Endothelial cell (in vitro differentiated cells): ENCODE measurements around the gene MYL6. TPM values are rescaled to one million over a fixed set of nuclear protein-coding genes. Genes with fewer than 3 reads are reported as not detected.
A peak's percentile ranks its signal among the peaks of the same experiment; 100 is the strongest.
"Not testable (repeated sequence)": the region's sequence is repeated elsewhere in the genome, so short reads cannot be mapped to it uniquely, and the experiment has no call there.

Source experiments
- DNase-seq: peaks from one replicate; pipeline ENCODE4 v3.0.0; 2021; ENCODE audit warnings: low spot score
- H3K27ac Mint-ChIP-seq: one replicate; pipeline ENCODE4 v1.8.0; 2021; ENCODE audit warnings: mixed read lengths, inconsistent platforms; ENCODE audit not compliant: unreplicated experiment
- H3K27me3 Mint-ChIP-seq: one replicate; pipeline ENCODE4 v1.8.0; 2021; ENCODE audit warnings: mild to moderate bottlenecking, moderate library complexity, mixed read lengths, inconsistent platforms; ENCODE audit not compliant: unreplicated experiment
- H3K36me3 Mint-ChIP-seq: one replicate; pipeline ENCODE4 v1.8.0; 2021; ENCODE audit warnings: mild to moderate bottlenecking, low read depth, mixed read lengths, inconsistent platforms; ENCODE audit not compliant: unreplicated experiment
- H3K4me1 Mint-ChIP-seq: one replicate; pipeline ENCODE4 v1.8.0; 2021; ENCODE audit warnings: mild to moderate bottlenecking, mixed read lengths, inconsistent platforms; ENCODE audit not compliant: unreplicated experiment
- H3K4me3 Mint-ChIP-seq: one replicate; pipeline ENCODE4 v1.8.0; 2021; ENCODE audit warnings: mild to moderate bottlenecking, mixed read lengths, inconsistent platforms; ENCODE audit not compliant: unreplicated experiment
- H3K9me3 Mint-ChIP-seq: one replicate; pipeline ENCODE4 v1.8.0; 2021; ENCODE audit warnings: mixed read lengths, inconsistent platforms; ENCODE audit not compliant: unreplicated experiment
- total RNA-seq: library from RNA; stranded (reverse); fragmentation: NEBNext Ultra II Directional; extraction: Animal tissue kit (Norgen Biotek cat#: 25700); gene quantifications from one replicate; pipeline ENCODE4 v1.2.1, GENCODE V29; 2021; ENCODE audit not compliant: unreplicated experiment
- TF ChIP-seq, protein P1 (sequence below): fragments of 200-600 bp; sonication (generic); IDR thresholded peaks from one replicate; pipeline ENCODE4 v1.5.0; 2021; ENCODE audit warnings: antibody characterized with exemption; ENCODE audit not compliant: unreplicated experiment

The MYL6 gene
- total RNA-seq, 1 donor from 2014 or later: 2,481 TPM

DNA sequence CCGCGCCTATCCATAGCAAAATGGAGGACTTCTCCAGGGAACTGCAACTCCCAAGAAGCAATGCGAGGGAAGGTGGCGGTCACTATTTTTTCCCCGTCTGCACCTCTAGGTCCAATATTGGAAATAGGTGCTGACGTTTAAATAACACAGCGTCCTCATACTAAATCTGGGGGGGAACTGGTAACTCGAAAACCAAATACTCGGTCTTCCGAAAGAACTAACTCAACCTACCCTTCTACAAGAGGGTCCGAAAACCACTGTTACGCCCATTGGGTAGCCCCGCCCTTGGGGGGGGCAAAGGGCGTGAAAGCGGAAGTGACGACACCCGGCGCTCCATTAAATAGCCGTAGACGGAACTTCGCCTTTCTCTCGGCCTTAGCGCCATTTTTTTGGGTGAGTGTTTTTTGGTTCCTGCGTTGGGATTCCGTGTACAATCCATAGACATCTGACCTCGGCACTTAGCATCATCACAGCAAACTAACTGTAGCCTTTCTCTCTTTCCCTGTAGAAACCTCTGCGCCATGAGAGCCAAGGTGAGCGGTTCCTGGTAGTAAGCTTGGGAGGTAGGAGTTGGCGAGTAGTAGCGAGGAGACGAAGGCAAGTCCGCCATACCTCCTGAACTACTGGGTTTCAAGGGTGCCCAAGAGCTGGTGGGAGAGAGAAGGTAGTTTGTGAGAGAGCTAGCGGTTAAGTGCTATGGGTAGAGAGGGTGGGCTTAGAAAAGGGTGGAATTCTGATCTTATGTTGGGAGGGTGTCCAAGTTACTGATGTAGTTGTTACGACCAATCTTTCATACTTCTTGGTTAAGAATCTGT, 41.7 kb upstream of the MYL6 start, which contains the start of gene RPL41:
Gene RPL41, plus strand, starts transcription at position 367 of the 815 bp plus-strand sequence.
- TF ChIP-seq, protein P1, sequence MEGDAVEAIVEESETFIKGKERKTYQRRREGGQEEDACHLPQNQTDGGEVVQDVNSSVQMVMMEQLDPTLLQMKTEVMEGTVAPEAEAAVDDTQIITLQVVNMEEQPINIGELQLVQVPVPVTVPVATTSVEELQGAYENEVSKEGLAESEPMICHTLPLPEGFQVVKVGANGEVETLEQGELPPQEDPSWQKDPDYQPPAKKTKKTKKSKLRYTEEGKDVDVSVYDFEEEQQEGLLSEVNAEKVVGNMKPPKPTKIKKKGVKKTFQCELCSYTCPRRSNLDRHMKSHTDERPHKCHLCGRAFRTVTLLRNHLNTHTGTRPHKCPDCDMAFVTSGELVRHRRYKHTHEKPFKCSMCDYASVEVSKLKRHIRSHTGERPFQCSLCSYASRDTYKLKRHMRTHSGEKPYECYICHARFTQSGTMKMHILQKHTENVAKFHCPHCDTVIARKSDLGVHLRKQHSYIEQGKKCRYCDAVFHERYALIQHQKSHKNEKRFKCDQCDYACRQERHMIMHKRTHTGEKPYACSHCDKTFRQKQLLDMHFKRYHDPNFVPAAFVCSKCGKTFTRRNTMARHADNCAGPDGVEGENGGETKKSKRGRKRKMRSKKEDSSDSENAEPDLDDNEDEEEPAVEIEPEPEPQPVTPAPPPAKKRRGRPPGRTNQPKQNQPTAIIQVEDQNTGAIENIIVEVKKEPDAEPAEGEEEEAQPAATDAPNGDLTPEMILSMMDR: no peak
- peaks cover 60% of the 10 kb centered on the region for H3K36me3 Mint-ChIP-seq
- H3K9me3 Mint-ChIP-seq: no peaks in the 10 kb centered on the region
- H3K27ac Mint-ChIP-seq: peak within 1 kb of the TSS; percentile 100
- H3K4me3 Mint-ChIP-seq: peak within 1 kb of the TSS; percentile 99
- H3K4me1 Mint-ChIP-seq: peaks cover 36% of the 10 kb centered on the region
- peak; percentile 90 for DNase-seq
- peaks cover 25% of the 10 kb centered on the region for H3K27me3 Mint-ChIP-seq

DNA sequence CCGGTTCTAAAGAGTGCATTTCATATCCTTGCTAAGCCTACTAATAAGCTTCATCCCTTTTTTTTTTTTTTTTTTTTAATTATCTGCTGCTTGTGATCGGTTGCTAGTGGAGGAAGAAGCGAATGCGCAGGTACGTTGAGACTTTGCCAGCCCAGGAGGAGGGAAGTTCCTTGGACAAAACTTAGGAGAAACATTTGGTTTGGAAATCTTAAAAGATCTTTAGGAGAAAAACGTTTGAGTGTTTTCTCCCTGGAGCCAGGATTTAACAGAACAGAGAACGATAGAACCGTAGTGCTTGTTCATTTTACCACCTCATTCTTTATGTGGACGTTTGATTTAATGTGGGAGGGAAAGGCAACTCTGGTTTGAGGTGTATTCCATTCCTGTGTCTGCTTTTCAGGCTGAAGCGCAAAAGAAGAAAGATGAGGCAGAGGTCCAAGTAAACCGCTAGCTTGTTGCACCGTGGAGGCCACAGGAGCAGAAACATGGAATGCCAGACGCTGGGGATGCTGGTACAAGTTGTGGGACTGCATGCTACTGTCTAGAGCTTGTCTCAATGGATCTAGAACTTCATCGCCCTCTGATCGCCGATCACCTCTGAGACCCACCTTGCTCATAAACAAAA, 41.0 kb upstream of the MYL6 start:
- Mint-ChIP-seq H3K36me3 (peaks cover 60% of the 10 kb centered on the region), H3K27ac (peak overlapping the region; percentile 100), H3K4me1 (peaks cover 37% of the 10 kb centered on the region), H3K27me3 (peaks cover 25% of the 10 kb centered on the region), H3K4me3 (peak overlapping the region; percentile 99)
- H3K9me3 Mint-ChIP-seq, DNase-seq: not testable (repeated sequence)

DNA sequence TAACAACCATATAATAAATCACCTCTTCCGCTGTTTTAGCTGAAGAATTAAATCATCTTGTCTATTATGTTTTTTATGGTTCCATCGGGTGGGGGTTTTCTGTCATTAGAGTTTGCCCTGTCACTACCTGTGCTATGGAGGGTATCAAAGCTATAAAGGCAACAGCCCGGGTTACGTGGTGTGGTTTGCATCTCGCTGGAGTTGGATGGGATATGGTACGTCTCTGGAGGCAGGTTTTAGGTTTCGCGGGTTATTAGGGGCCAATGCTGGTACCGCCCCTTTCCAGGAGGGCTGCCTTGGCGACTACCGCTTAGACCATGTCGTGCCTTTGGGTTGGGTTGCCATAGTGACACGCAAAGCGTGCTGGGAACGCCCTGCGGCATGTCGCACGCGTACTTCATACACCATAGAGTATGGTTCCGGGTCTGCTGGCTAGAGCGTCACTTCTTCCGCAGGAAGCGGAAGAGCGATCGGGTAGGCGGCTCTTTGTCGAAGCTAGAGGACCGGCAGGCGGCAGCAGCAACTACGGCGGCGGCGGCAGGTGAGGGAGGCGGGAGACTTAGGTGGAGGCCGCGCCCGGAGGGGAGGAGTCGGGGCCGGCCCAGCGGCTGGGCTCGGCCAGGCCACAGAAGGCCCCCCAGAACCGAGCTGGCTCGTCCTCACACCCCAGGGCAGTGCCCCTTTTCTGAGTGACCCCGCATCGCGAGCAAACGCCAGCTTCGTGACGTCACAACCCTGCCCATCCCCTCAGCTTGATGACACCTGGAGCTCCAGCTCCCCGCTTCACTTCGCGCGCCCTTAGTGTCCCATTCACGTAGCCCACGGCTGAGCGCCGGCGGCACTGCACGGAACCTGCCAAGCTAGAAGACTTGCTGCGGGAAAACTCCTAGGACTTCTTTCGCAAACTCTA, 40.1 kb upstream of the MYL6 start, which contains the start of gene ZC3H10:
Gene ZC3H10, plus strand, starts transcription at position 489 of the 910 bp plus-strand sequence. CDS start 2,297 bp downstream, outside the sequence.
- Mint-ChIP-seq H3K4me1 (peaks cover 40% of the 10 kb centered on the region), H3K27ac (peak within 1 kb of the TSS; percentile 100), H3K36me3 (peaks cover 57% of the 10 kb centered on the region), H3K4me3 (peak within 1 kb of the TSS; percentile 99), H3K27me3 (peaks cover 25% of the 10 kb centered on the region), H3K9me3 (no peaks in the 10 kb centered on the region)
- DNase-seq: peak; percentile 94
- TF ChIP-seq, protein P1: no peak

DNA sequence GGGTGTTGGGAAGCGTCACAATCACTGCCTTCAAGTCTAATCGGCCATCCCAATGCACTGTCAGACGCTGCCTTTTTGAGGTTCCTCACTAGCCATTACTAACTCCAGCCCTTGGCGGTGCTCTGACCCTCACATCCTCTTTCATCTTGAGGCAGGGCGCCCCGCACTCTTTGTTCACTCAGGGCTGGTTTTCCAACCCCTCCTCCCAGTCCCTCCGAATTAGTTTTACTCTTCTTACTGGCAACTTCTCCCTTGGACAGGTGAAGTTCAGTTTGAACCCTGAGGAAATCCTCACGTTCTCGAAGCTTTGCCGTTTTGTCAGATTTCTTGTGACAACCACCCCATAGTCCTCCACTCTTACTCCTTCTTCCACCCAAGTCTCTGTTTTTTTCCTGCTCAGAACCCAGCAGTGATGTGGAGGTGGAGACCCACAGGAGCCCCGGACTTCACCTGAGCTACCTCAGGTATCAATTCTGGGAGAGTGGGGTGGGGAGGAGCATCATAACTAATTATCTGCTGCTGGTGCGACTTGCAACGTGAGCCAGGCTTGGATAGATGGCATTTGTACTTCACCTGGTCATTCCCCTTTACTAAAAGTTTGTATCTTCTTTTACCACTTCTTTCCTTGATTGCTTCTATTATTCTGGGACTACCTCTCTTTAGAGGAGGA, 39.3 kb upstream of the MYL6 start:
- Mint-ChIP-seq H3K4me1 (peaks cover 44% of the 10 kb centered on the region), H3K27me3 (peaks cover 25% of the 10 kb centered on the region), H3K9me3 (no peaks in the 10 kb centered on the region), H3K4me3 (peak overlapping the region; percentile 99), H3K27ac (peak overlapping the region; percentile 100), H3K36me3 (peaks cover 51% of the 10 kb centered on the region)
- no peak for DNase-seq
- TF ChIP-seq, protein P1: no peak
